GM23338 (cell line): Measurements from ENCODE around the gene PCSK4.
A peak's percentile ranks its signal among the peaks of the same experiment; 100 is the strongest.

Experiments
- CREB1 ChIP-seq: fragments of 250-450 bp; sonication (Bioruptor Pico); IDR thresholded peaks from 2 replicates; pipeline ENCODE4 v1.5.0; 2020; ENCODE audit warnings: low read depth, mild to moderate bottlenecking, moderate library complexity
- EZH2 ChIP-seq: fragments of 200-600 bp; sonication (generic); IDR thresholded peaks from one replicate; pipeline ENCODE4 v1.8.0; 2017; ENCODE audit warnings: antibody characterized with exemption, mild to moderate bottlenecking, low read depth; ENCODE audit not compliant: unreplicated experiment
- EZH2phosphoT487 ChIP-seq: fragments of 200-600 bp; sonication (generic); IDR thresholded peaks from one replicate; pipeline ENCODE4 v1.8.1; 2018; ENCODE audit warnings: antibody characterized with exemption; ENCODE audit not compliant: unreplicated experiment
- JUNB ChIP-seq: IDR thresholded peaks from one replicate; pipeline ENCODE4 v1.6.1; 2016; ENCODE audit warnings: antibody characterized with exemption; ENCODE audit not compliant: unreplicated experiment
- NANOG ChIP-seq: IDR thresholded peaks from 2 replicates; pipeline ENCODE4 v1.6.1; 2016; ENCODE audit warnings: antibody characterized with exemption, borderline replicate concordance
- POLR2AphosphoS5 ChIP-seq: IDR thresholded peaks from 2 replicates; pipeline ENCODE4 v1.6.1; 2016; ENCODE audit warnings: antibody characterized with exemption, low read depth
- REST ChIP-seq: IDR thresholded peaks from one replicate; pipeline ENCODE4 v1.6.1; 2018; ENCODE audit warnings: antibody characterized with exemption; ENCODE audit not compliant: unreplicated experiment
- ZNF114 ChIP-seq: fragments of 250-450 bp; sonication (Bioruptor Pico); IDR thresholded peaks from 2 replicates; pipeline ENCODE4 v1.5.0; 2020; ENCODE audit warnings: mild to moderate bottlenecking, moderate library complexity
- ZNF462 ChIP-seq: fragments of 250-450 bp; sonication (Bioruptor Pico); IDR thresholded peaks from 2 replicates; pipeline ENCODE4 v1.5.0; 2020; ENCODE audit warnings: mild to moderate bottlenecking, moderate library complexity
- TF ChIP-seq, protein P1 (sequence below), 2 experiments: fragments of 200-600 bp in 1 of 2; sonication (generic) in 1 of 2; conservative IDR thresholded peaks; 2 replicates each; pipeline versions ENCODE4 v1.5.1 to v1.6.1; 2016 to 2017; ENCODE audit warnings: antibody characterized with exemption in 2 of 2, low read depth in 2 of 2, mild to moderate bottlenecking in 2 of 2, moderate library complexity in 1 of 2

DNA sequence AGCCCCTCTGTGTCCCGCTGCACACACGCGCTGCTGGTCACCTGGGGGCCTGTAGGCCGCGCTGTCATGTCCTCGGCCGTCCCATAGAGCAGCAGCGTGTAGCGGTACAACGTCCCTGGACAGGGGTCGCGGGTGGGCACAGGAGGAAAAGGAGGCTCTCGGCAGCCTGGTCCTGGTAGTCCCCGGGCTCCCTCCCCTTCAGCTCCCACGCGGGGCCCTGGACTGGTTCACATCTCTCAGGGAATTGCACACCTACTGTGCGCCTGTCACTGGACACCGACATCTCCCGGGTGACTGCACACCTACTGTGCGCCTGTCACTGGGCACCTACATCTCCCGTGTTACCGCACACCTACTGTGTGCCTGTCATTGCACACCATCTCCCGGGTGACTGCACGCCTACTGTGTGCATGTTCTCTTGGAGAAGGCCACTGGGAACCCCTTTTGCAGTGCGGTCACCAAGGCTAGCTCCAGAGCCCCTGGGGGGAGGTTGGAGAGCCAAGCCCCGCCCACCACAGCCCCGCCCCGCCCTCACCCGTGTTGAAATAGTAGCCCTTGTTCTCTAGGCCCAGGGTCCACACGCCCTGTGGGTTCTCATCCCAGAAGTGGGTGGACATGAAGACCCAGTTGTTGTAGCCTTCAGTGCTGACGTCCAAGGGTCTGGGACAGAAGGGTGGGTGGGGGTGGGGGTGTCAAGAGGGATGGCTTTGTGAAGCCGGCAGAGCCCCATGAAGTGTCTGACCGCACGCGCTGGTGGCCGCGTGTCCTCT, 7.6 kb downstream of the PCSK4 start:
- TF ChIP-seq POLR2AphosphoS5 (no peak), EZH2phosphoT487 (no peak), ZNF462 (CRISPR knock-in tag) (no peak), REST (no peak), ZNF114 (CRISPR knock-in tag) (no peak), EZH2 (no peak), JUNB (no peak), CREB1 (CRISPR knock-in tag) (no peak), NANOG (no peak)
- TF ChIP-seq, protein P1, sequence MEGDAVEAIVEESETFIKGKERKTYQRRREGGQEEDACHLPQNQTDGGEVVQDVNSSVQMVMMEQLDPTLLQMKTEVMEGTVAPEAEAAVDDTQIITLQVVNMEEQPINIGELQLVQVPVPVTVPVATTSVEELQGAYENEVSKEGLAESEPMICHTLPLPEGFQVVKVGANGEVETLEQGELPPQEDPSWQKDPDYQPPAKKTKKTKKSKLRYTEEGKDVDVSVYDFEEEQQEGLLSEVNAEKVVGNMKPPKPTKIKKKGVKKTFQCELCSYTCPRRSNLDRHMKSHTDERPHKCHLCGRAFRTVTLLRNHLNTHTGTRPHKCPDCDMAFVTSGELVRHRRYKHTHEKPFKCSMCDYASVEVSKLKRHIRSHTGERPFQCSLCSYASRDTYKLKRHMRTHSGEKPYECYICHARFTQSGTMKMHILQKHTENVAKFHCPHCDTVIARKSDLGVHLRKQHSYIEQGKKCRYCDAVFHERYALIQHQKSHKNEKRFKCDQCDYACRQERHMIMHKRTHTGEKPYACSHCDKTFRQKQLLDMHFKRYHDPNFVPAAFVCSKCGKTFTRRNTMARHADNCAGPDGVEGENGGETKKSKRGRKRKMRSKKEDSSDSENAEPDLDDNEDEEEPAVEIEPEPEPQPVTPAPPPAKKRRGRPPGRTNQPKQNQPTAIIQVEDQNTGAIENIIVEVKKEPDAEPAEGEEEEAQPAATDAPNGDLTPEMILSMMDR (conservative IDR thresholded peaks at IDR 0.05; ENCODE audit: low read depth in 2 of 2): peak in 1 of 2 experiments; percentile 19; a peak in 1 of 4 replicates
